ENCODE results near the gene COL4A2.

DNA sequence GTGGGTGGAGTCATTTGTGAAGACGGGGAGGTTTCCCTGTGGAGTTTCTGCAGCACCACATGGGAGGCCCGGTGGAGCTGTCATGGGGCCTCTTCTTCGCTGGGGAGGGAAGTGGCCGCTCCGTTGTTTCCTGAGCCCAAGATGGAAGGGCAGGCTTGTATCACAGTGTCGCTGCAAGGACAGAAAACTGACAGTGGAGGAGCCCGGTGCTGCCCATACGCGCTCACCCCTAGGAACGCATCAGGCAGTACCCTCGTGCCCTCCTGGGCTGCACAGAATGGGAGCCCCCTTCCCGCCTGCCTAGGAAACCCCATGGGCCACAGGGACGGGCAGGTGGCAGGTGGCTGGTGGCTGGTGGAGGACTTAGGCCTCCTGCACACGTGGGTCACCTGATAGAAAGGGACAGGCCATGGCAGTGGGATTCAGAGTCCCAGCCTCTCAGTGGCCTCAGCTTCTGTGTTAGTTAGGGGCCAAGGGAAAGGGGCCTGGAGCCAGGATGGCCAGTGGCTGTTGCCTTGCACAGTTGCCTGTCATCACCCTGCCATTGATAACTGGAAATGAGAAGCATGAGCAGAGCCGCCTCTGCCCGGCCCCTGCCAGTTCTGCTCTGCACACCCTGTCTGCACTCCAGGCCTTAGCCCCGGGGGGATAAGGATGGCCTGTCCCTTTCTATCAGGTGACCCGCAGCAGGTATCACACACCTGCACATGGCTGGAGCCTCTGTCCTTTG is 7.6 kb downstream of the COL4A2 start:
- TF ChIP-seq CTCF (IDR thresholded peaks at IDR 0.05) (no peak), POLR2A (IDR thresholded peaks at IDR 0.05) (no peak)
